ENCODE results near the gene PTPRF.

The PTPRF gene

GRCh38 chr1:43530483-43531106 lies at the start of gene PTPRF:
Gene PTPRF (plus strand): TSS chr1:43530883. CDS start chr1:43545076, 14,193 bp downstream.
- H3K27ac ChIP-seq: peak within 1 kb of the TSS; percentile 78
- TF ChIP-seq ZFX (IDR thresholded peaks at IDR 0.05; ENCODE audit: borderline replicate concordance): no peak

GRCh38 chr1:43481491-43481890 lies 49.2 kb upstream of the PTPRF start:
- no peak for TF ChIP-seq CTCF (IDR thresholded peaks at IDR 0.05)
- no peak for TF ChIP-seq ZFX (IDR thresholded peaks at IDR 0.05; ENCODE audit: borderline replicate concordance)
- H3K27ac ChIP-seq: no peak overlapping the region

- no peak overlapping the region for H3K27ac ChIP-seq
- no peak for TF ChIP-seq CTCF (IDR thresholded peaks at IDR 0.05)
- no peak for TF ChIP-seq ZFX (IDR thresholded peaks at IDR 0.05; ENCODE audit: borderline replicate concordance)
These were observed 48.5 kb upstream of the PTPRF start for GRCh38 chr1:43482215-43482614.

- no peak overlapping the region for H3K27ac ChIP-seq
- TF ChIP-seq ZFX (IDR thresholded peaks at IDR 0.05; ENCODE audit: borderline replicate concordance) (no peak), CTCF (IDR thresholded peaks at IDR 0.05) (no peak)
These were observed 46.3 kb upstream of the PTPRF start for GRCh38 chr1:43484367-43484766.

DNA sequence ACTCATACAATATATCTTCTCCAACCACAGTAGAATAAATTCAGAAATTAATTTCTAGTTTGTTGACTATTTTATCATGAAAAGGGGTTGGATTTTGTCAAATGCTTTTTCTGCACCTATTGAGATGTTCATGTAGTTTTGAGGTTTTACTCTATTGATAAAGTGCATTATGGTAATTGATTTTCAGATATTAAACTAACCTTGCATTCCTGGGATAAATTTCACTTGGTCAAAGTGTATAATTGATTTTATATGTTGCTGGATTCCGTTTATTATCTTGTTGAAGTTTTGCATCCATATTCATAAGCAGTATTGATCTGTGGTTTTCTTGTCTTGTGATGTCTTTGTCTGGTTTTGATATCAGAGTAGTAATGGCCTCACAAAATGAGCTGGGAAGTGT lies 42.5 kb upstream of the PTPRF start:
- no peak overlapping the region for H3K27ac ChIP-seq
- TF ChIP-seq CTCF (IDR thresholded peaks at IDR 0.05) (no peak), ZFX (IDR thresholded peaks at IDR 0.05; ENCODE audit: borderline replicate concordance) (no peak)

- no peak overlapping the region for H3K27ac ChIP-seq
- TF ChIP-seq CTCF (IDR thresholded peaks at IDR 0.05): no peak
- TF ChIP-seq ZFX (IDR thresholded peaks at IDR 0.05; ENCODE audit: borderline replicate concordance): no peak
These were observed 39.6 kb upstream of the PTPRF start for GRCh38 chr1:43491061-43491460.

- no peak overlapping the region for H3K27ac ChIP-seq
- TF ChIP-seq ZFX (IDR thresholded peaks at IDR 0.05; ENCODE audit: borderline replicate concordance): no peak
- TF ChIP-seq CTCF (IDR thresholded peaks at IDR 0.05): no peak
These were observed 37.9 kb upstream of the PTPRF start for GRCh38 chr1:43492826-43493225.

Data from 22Rv1 (cell line).